Kidney glomerular epithelial cell (primary cell): ENCODE measurements around the gene KIRREL3.
A peak's percentile ranks its signal among the peaks of the same experiment; 100 is the strongest.
"Not testable (repeated sequence)": the region's sequence is repeated elsewhere in the genome, so short reads cannot be mapped to it uniquely, and the experiment has no call there.

Experiments
- DNase-seq: peaks from one replicate; lab custom pipeline; 2025; lab: John Stamatoyannopoulos, UW

The KIRREL3 gene

DNA sequence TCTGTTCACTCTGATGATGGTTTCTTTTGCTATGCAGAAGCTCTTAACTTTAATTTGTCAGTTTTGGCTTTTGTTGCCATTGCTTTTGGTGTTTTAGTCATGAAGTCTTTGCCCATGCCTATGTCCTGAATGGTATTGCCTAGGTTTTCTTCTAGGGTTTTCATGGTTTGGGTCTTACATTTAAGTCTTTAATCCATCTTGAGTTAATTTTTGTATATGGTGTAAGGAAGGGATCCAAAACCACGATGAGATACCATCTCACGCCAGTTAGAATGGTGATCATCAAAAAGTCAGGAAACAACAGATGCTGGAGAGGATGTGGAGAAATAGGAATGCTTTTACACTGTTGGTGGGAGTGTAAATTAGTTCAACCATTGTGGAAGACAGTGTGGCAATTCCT is 48.0 kb downstream of the KIRREL3 start:
- DNase-seq, result not testable (repeated sequence)

DNA sequence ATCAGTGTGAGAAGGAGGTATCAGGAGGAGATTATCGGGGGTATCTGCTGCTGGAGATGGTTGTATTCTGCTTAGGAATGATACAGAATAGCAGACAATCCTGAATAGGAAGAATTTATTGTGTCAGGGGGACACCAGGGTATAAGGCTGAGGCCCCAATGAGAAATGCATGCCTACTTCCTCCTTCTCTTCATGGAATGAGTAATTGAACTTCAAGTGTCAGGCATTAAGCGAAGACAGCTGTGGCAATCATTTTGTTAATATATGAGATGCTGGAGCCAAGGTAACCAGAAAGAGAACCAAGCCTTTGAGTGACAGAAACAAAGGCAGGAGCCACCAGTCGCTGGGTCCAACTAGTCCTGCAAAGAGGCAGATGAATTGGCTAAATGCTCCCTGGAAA is 49.1 kb downstream of the KIRREL3 start:
- no peak for DNase-seq

DNA sequence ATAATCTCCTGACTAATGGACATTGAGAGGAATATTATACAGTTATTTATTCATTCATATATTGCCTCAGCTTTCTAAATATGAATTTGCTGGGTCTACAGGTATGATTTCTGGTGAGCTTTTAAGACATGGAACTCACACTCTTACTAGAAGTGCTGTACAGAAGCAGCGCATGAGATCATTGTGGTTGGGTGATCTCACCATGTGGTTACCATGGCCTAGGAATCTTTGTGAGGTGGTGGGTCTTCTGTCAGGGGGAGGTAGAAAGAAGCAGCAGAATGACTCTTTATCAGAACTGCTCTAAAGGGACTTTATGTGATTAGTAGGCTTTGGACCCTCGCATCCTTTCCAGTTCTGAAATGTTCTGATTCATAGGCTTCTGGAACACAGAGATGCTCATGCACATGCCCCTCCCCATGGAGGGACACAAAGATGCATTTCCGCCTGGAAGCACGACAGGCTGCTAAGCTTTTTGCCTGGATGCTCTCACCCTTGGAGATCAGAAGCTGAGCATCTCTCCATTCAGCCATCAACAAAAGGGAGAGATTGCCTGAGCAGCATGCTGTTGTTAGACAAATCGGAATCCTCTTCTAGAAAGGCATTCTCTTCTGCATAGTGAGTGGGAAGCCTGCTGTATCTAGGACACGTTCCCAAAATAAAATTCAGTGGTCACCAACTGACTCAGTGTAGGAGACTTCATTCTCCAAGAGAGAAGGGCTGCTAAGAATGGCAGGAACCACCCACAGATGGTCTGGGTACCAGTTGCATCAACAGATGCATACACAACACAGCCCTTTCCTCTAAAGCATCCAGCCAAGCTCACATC is 51.3 kb downstream of the KIRREL3 start:
- peak; percentile 63 for DNase-seq

DNA sequence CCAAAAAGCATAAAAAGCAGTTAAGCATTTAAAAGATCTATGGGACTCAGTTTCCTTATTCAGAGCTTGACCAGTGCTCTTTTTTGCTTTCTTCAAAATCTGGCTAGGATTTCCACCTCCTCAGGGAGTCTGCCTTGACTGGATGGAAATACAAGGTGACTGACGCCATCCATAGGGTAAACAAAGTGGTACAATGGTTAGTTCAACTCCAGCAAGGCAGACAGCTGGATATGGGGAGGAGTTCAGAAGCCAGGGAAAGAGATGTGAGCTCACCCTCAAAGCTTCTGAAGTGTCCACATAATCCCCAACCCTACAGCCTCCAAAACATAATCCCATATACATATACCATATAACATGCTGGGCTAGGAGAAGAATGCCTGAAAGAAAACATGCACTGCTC is 52.0 kb downstream of the KIRREL3 start:
- no peak for DNase-seq

DNA sequence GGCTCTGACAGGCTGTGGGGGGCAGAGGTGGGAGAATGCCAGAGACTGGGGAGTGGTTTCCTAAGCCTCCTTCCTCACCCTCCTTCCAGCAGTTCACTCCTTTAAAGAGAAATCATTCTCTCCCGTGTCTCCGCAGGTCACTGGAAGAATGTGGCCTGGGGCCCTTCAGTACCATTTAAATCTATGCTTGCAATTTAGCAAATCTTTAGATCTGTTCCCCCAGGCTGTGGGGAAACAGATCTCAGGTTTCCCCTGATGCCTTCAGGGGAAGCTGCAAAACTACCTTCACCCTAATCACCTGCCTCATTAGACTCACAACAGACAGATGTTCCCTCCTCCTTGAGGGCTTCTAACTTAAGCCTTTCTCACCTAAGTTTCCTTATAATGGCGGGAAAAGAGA is 55.3 kb downstream of the KIRREL3 start:
- DNase-seq, result no peak

DNA sequence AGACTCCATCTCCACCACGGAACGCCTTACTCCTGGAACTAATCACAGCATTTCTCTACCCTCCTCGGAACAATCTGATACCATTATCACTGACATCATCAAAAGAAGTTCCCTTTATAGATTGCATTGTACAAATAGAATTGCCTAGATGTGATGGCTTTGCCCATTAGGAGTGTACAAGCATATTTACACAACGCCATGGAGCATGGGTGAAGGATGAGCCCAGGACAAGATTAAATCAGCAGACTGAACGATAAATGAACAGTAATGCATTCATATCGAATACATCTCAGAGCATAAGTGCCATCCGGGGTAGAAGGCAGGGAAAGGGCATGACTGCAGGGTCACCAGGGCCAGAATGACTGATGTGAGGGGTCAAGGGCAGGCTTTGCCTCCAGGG is 57.3 kb downstream of the KIRREL3 start:
- DNase-seq, result no peak

DNA sequence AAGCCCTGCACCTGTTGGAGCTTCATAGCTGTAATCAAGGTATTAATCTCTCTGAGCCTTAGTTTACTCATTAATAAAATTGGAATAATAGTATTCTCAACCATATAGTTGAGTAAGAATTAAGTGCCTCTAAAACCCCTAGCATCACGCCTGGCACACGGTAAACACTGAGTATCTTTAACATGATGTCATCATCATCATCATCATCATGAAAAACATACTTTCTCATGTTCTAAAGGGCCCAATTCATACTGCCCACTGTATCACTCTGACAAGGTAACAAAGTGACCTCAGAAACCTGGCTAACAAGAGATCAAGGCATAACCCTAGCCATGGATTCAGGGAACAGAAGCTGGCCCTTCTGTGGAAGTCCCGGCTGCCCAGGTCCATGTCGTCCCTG is 58.4 kb downstream of the KIRREL3 start:
- no peak for DNase-seq

DNA sequence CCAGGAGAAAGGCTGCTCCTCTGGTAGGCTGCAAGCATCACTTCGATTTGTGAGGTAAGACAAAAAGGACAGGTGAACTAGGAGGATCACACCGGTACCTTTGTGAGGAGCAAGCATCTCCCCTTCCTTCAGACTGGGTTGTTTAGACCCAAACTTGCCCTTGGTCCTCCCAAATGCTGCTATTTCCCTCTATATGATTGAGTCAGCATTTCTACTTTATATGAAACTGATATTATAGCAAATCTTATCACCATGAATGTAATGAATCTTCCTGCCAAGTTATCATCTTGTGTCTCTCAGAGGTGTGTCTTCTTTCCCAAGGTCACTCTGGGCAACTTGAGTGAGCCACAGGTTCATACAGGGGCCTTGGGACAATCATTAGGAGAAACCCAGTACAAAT is 61.0 kb downstream of the KIRREL3 start:
- DNase-seq, result no peak

DNA sequence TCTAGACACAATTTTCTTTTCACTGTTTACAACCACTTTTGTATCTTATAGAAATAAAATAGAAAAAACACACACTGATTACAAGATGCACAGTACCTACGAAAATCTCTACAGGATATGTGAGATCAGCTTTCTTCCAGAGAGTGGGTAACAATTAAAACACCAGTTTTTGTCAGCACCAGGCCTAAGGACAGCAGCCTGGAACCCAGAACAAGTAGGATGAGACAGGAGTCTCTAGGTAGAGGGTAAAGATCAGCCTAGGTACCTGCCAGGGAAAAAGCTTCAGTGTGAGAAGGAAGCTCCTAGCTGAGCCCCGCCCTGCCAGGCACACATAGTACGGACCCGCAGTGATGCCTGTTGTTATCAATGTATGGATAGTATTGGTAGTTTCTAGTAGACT is 61.9 kb downstream of the KIRREL3 start:
- DNase-seq, result no peak

DNA sequence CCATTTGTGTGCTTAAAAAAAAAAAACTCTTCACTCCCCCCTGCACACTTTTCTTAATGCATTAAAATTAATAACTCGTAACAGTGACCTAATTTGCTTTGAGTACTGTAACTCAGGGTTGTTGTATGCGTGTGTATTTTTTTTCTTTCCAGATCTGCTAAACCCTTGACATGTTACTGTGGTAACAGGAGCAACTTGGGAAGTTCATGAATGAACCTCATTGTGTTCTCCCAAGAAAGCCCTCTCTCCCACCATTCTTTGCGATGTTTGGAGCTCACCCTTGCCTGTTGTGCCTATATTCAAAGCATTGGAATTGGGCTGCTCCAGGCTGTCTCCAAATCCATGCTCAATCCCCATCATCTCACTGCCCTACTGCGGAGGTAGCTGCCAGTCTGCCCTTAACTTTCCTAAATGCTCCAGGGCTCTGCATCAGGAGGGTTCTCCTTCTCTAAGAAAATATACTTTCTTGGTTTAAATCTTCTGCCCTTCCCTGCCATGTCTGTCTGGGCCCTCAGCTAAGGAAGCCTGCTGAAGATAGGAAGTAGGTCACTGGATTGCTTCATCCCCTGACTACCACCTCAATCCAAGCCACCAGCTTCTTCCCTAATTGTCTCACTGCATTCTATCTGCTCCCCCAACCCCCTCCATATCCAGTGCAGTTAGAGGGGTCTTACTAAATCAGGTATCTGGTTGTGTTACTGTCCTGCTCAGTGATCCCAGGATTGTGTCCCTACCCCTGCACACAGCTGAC is 70.3 kb downstream of the KIRREL3 start:
- no peak for DNase-seq

DNA sequence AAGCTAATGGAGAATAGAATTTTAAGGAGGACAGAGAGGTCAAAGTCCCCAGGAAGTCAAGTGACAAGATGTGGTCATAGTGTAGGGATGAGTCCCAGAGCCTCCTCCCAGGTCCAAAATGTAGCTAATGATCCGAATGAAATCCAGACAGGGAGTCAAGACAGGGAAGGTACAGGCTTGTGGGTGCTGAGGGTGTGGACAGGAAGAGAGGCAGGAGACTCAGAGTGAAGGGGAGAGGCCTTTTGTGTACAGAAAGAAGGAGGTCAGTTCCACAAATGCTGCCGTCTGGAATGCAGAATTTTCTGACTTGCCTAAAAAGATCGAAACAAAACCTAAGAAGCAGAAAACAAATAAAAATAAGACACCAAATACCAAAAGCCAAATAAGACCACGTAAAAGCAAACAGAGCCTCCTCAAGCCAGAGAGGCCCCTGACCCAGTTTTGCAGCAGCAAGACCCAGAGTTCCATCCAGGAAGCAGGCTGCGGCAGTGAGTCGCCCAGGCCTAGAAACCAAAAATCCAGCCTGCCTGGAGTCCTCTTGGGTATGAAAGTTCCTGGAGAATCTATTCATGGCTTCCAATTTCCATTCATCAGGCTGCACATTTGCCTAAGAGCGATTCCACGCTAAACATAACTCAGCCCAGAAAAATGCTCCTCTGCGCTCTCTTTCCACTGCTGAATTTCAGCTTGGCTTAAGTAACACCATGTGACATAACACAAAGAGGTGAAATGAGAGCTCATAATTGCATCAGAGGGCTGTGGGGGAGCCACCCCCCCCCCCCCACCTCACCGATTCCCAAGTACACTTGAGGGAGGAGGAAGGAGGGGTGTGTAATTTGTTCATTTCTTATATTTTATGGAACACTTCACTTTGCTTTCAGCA is 71.2 kb downstream of the KIRREL3 start:
- DNase-seq, result no peak

DNA sequence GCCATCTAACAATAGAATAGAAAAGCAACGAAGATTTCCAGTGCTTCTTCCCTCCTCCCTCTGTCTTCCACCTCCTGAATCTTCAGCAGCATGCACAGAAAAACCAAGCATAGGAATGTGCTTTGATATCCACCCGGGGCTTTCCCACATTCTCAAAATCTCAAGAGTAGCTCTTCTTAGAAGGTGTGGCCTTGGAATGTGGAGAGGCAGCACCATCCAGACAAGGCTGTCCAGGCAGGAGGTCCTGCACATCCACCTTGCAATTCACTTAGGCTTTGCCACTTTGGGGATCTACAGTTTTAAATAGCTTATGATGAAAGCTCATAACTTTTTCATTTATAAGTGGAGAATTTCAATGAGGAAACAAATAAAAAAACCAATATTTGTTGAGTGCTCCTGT is 72.9 kb downstream of the KIRREL3 start:
- DNase-seq, result peak; percentile 29

DNA sequence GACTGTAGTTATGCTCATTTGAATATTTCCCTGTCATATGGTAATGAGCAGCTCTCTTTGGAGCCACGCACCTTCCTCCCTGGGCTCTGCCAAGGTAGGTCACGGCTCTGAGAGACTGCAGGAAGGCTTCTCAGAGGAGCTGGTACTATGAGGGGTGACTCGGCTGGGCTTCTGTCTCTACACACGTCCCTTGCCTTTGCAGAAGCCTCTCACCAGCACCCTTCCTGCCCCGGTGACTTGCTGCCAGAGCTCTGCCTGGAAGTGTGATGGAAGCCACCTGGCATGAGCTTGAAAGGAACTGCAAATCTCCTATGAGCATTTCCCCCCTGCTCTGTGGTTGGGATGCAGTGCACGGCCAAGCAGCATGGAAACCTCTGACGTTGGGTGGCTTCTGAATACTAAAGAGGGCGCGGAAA is 74.2 kb downstream of the KIRREL3 start:
- DNase-seq, result no peak

DNA sequence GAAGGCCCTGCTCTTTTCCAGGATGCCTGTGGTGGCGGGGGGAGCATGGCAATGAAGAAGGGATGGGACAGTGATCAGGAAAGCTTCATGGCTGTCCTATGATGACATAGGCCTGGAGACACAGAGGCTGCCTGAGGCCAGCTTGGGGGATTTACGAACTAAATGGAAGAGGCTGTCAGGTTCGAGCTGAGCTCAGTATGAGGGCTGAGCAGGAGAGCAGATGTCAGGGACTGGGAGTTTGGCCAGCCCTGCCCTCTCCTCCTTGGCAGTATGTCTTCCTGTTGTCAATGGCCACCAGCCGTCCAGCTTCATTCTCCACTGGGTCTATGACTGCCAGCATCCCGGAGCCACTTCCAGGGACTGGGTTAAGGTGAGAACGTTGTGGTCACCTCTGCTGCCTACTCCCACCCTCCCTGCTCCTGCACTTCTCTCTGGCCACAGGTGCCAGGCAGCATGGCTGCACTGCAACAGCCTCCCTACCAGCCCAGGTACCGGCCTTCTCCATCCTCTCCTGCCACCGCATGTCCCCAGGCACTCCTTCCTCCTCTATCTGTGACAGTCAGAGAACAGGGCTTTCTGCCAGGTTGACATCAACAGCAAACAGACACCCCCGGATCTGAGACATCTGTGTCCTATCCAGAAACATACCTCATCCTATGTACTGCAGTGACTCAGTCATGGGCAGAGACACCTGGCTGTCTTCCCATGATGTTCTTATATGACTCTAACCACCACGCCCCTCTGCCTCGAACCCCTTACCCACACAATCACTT is 75.1 kb downstream of the KIRREL3 start:
- no peak for DNase-seq

DNA sequence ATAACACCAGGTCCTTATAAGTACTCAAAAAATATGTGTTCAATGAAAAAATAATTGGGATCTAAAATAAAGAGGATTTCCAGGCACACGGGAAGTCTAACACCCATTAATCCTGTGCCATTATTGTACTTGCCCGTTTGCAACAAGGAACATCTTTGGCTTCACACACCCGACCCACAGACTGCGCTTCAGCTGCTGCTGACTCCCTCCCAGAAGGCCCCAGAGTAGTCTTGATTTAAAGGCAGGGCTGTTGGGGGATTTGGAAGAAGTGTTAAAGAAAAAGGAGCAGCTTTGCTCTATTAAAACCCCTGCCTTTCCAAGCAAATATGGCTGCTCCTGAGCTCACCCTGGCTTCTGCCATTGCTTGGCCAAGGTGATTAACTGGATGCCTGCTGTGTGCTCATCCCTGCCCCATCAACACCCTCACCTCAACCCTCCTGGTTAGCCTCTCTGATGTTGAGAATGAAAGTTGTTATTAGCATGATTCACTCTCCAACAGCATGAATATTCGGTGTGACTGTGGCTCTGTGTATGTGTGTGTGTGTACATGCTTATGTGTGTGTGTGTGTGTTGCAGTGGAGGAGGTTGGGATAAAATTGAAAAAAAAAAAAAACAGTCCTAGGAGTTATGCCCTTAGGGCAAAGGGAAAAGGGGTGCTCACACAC is 76.1 kb downstream of the KIRREL3 start:
- peak; percentile 24 for DNase-seq

DNA sequence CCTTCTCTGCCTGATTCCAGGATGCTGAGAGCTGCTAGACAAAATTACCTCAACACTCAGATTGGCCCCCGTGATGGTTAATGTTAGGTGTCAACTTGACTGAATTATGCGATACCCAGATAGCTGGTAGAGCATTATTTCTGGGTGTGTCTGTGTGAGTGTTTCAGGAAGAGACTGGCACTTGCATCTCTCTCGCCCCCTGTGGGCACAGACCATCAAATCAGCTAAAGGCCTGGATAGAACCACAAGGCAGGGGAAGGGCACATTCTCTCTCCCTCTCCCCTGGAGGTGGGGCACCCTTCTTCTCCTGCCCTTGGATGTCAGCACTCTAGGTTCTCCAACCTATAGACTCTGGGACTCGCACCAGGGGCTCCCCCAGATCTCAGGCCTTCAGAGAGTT is 79.7 kb downstream of the KIRREL3 start:
- no peak for DNase-seq

DNA sequence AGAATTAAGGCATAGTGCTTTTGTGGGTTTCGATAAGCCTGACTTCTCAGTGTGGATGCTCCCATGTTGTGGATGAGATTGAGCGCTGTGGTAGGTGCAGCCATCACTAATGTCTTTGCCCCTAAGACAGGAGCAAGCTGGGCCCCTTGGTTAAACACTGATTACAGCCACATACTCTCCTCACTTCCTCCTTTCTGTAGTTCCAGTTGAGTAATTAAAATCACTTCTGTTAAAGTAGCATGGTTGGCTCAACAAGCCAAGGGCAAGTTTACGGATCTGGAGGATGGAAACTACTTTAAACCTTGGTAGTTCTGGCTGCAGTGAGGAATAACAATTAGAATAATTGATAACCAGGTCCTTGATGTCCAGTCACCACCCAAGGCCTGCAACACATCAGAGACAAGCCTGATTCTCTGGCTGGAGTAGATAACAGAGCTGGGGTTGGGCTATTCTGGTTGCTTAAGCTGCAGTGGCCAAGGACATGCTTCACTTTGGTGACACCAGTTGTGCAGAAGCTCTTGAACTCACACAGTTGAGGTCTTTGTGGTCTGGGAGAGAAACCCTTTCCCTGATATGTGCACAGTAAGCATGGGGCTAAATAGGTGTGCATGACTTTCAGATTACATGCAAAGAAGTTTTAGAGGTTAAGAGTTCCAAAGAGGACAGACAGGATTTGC is 81.3 kb downstream of the KIRREL3 start:
- peak; percentile 27 for DNase-seq

DNA sequence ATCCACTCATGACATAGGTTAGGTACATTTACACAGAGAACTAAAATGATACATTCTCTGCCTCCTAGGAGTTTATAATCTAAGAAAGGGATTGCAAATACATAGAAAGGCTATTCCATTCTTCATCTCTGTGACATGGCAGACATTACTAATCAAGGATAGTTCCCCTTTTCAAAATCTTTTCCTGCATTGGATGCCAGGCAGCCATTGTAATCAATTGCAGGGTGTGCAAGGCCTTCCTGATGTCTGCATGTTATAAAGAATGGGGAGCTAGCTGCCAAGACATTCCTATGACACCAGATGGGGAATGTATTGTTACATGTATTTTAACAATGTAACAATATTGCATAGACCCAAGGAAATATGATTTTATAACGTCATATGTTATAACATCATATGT is 82.0 kb downstream of the KIRREL3 start:
- no peak for DNase-seq

DNA sequence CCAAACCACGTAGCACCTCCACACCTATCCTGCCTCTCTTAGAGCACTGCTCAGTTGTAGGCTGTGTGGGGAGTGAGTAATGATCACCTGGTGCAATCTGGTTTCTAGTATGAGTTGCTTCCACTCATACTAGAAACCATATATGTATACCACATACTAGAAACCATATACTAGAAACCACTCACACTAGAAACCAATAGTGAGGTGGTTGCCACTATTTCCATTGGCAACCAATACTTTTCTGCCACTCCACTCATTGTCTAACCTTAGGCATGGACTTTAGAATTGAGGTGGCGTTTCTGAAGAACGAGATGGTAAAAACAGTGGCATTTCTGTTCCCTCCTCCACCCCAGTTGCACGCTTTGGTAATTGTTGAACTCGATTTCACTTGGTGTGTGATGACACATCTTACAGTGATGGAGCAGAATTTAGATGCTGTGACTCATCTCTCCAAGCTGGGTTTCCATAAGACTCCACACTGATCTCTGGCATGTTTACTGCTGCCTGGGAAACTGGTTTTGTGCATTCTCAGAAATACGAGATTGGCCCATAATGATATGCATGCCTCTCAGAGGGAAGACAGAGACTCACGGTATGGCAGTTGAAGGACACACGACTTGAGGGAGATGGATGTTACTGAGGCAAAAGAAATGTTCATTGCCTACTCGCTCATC is 82.9 kb downstream of the KIRREL3 start:
- DNase-seq, result peak; percentile 99

DNA sequence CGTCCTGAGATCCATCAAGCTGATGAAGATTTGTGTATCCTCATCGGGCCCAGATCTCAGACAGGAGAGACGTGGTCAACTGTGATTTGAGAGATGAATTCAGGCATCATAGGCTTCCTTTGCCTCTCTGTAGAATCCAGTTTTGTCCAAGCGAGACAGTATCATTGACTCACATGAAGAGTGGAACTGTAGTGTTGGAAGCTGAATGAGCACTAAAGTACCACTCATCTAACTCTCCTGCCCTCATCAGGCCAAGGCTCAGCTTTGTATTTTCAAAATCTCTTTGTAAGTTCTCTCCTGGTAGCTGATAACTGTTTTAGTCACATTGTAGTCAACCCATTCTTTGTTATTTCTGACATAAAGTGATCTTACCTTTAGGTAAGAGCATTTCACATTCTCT is 85.1 kb downstream of the KIRREL3 start:
- DNase-seq, result no peak
